Karpas-422 (cell line): Measurements from ENCODE around the gene NACC1. TPM values are rescaled to one million over a fixed set of nuclear protein-coding genes. Genes with fewer than 3 reads are reported as not detected.

Source experiments
- DNase-seq: peaks from one replicate; pipeline ENCODE4 v3.0.0-alpha.2; 2015
- H2AFZ ChIP-seq: fragments of 200-600 bp; sonication (generic); 2 replicates; pipeline ENCODE4 v1.6.1; 2014; ENCODE audit warnings: antibody characterized with exemption, low read length, mixed read lengths
- H3K27ac ChIP-seq: fragments of 200-600 bp; sonication (generic); 2 replicates; pipeline ENCODE4 v1.5.1; 2014; ENCODE audit warnings: mild to moderate bottlenecking, low read length, moderate library complexity
- H3K27me3 ChIP-seq: fragments of 200-600 bp; sonication (generic); 2 replicates; pipeline ENCODE4 v1.6.1; 2014; ENCODE audit warnings: low read length, mixed read lengths
- H3K36me3 ChIP-seq: fragments of 200-600 bp; sonication (generic); 2 replicates; pipeline ENCODE4 v1.6.1; 2014; ENCODE audit warnings: low read length, mixed read lengths; ENCODE audit not compliant: insufficient read depth
- H3K4me1 ChIP-seq: fragments of 200-600 bp; sonication (generic); 2 replicates; pipeline ENCODE4 v1.6.1; 2014; ENCODE audit warnings: mild to moderate bottlenecking, low read length, mixed read lengths
- H3K4me2 ChIP-seq: fragments of 200-600 bp; sonication (generic); 2 replicates; pipeline ENCODE4 v1.6.1; 2014; ENCODE audit warnings: low read length, low read depth, mild to moderate bottlenecking; ENCODE audit not compliant: poor library complexity, severe bottlenecking
- H3K4me3 ChIP-seq: fragments of 200-600 bp; sonication (generic); 2 replicates; pipeline ENCODE4 v1.5.1; 2014; ENCODE audit warnings: mild to moderate bottlenecking, antibody characterized with exemption, low read length, mixed read lengths
- H3K79me2 ChIP-seq: fragments of 200-600 bp; sonication (generic); 2 replicates; pipeline ENCODE4 v1.6.1; 2014; ENCODE audit warnings: mild to moderate bottlenecking, low read length, mixed read lengths
- H3K9ac ChIP-seq: fragments of 200-600 bp; sonication (generic); 2 replicates; pipeline ENCODE4 v1.6.0; 2014; ENCODE audit warnings: low read length
- H3K9me2 ChIP-seq: fragments of 200-600 bp; sonication (generic), shearing (Covaris generic); replicated peaks from 2 replicates; pipeline ENCODE4 v1.6.0; 2014; ENCODE audit warnings: mild to moderate bottlenecking, low read length, moderate library complexity; ENCODE audit not compliant: insufficient read depth
- H3K9me3 ChIP-seq: fragments of 300-700, 200-600 bp; sonication (generic); 2 replicates; pipeline ENCODE4 v1.6.1; 2014; ENCODE audit warnings: low read length, mixed read lengths
- H4K20me1 ChIP-seq: fragments of 200-600 bp; sonication (generic); 2 replicates; pipeline ENCODE4 v1.6.1; 2014; ENCODE audit warnings: mild to moderate bottlenecking, antibody characterized with exemption, low read length, low read depth; ENCODE audit not compliant: insufficient read depth
- total RNA-seq: library from RNA; depleted of rRNA; stranded (reverse); fragments of >200 nt; shearing (Covaris generic); gene quantifications from 2 replicates; pipeline ENCODE4 v1.2.3, GENCODE V29; 2014; ENCODE audit warnings: low replicate concordance

The NACC1 gene
- total RNA-seq, 1 experiment from 2014 or later = 28.0 TPM

GRCh38 chr19:13083627-13084026 lies 34.4 kb upstream of the NACC1 start:
- H3K9me3 ChIP-seq = no peaks in the 10 kb centered on the region
- H3K9me2 ChIP-seq = no peaks in the 10 kb centered on the region
- no peak overlapping the region for H3K27ac ChIP-seq
- H3K4me3 ChIP-seq = no peak overlapping the region
- H3K4me2 ChIP-seq = no peak overlapping the region
- no peaks in the 10 kb centered on the region for H3K4me1 ChIP-seq
- no peaks in the 10 kb centered on the region for H3K36me3 ChIP-seq
- H2AFZ ChIP-seq = no peak overlapping the region
- DNase-seq = no peak
- H3K27me3 ChIP-seq = no peaks in the 10 kb centered on the region
- no peaks in the 10 kb centered on the region for H4K20me1 ChIP-seq
- H3K79me2 ChIP-seq = no peaks in the 10 kb centered on the region
- no peak overlapping the region for H3K9ac ChIP-seq

GRCh38 chr19:13085666-13086065 lies 32.4 kb upstream of the NACC1 start:
- Histone ChIP-seq H3K9me2 (no peaks in the 10 kb centered on the region), H3K4me3 (no peak overlapping the region), H3K4me1 (no peaks in the 10 kb centered on the region), H3K79me2 (no peaks in the 10 kb centered on the region), H3K27me3 (no peaks in the 10 kb centered on the region), H4K20me1 (no peaks in the 10 kb centered on the region), H2AFZ (no peak overlapping the region), H3K4me2 (no peak overlapping the region), H3K9me3 (no peaks in the 10 kb centered on the region), H3K27ac (no peak overlapping the region), H3K9ac (no peak overlapping the region), H3K36me3 (no peaks in the 10 kb centered on the region)
- no peak for DNase-seq

- no peak overlapping the region for H2AFZ ChIP-seq
- no peak overlapping the region for H3K27ac ChIP-seq
- H3K9me3 ChIP-seq = no peaks in the 10 kb centered on the region
- H3K27me3 ChIP-seq = no peaks in the 10 kb centered on the region
- H3K4me2 ChIP-seq = no peak overlapping the region
- H4K20me1 ChIP-seq = no peaks in the 10 kb centered on the region
- DNase-seq = no peak
- no peak overlapping the region for H3K9ac ChIP-seq
- no peaks in the 10 kb centered on the region for H3K9me2 ChIP-seq
- no peaks in the 10 kb centered on the region for H3K4me1 ChIP-seq
- H3K4me3 ChIP-seq = no peak overlapping the region
- no peaks in the 10 kb centered on the region for H3K79me2 ChIP-seq
- H3K36me3 ChIP-seq = no peaks in the 10 kb centered on the region
These were observed 31.7 kb upstream of the NACC1 start for GRCh38 chr19:13086341-13086740.

- H3K4me1 ChIP-seq = no peaks in the 10 kb centered on the region
- no peak overlapping the region for H3K4me3 ChIP-seq
- H3K79me2 ChIP-seq = no peaks in the 10 kb centered on the region
- H3K9me2 ChIP-seq = no peaks in the 10 kb centered on the region
- no peaks in the 10 kb centered on the region for H4K20me1 ChIP-seq
- H3K9ac ChIP-seq = no peak overlapping the region
- no peak overlapping the region for H3K27ac ChIP-seq
- H3K4me2 ChIP-seq = no peak overlapping the region
- H2AFZ ChIP-seq = no peak overlapping the region
- H3K27me3 ChIP-seq = no peaks in the 10 kb centered on the region
- H3K9me3 ChIP-seq = no peaks in the 10 kb centered on the region
- no peaks in the 10 kb centered on the region for H3K36me3 ChIP-seq
- DNase-seq = no peak
These were observed 30.8 kb upstream of the NACC1 start for GRCh38 chr19:13087295-13087694.

GRCh38 chr19:13087795-13088537 lies 30.1 kb upstream of the NACC1 start:
- no peaks in the 10 kb centered on the region for H4K20me1 ChIP-seq

GRCh38 chr19:13089139-13089856 lies 28.8 kb upstream of the NACC1 start:
- H2AFZ ChIP-seq = no peak overlapping the region

More at GRCh38 chr19:13087795-13088537, 30.1 kb upstream of the NACC1 start:
- no peak for DNase-seq
- Histone ChIP-seq H3K9me3 (no peaks in the 10 kb centered on the region), H3K27ac (no peak overlapping the region), H3K4me2 (no peak overlapping the region), H3K27me3 (no peaks in the 10 kb centered on the region), H2AFZ (no peak overlapping the region), H3K36me3 (no peaks in the 10 kb centered on the region), H3K9me2 (no peaks in the 10 kb centered on the region), H3K9ac (no peak overlapping the region), H3K4me1 (no peaks in the 10 kb centered on the region), H3K4me3 (no peak overlapping the region), H3K79me2 (no peaks in the 10 kb centered on the region)

GRCh38 chr19:13089857-13090507 lies 28.1 kb upstream of the NACC1 start:
- Histone ChIP-seq H3K27me3 (no peaks in the 10 kb centered on the region), H3K9ac (no peak overlapping the region), H3K9me2 (no peaks in the 10 kb centered on the region), H3K36me3 (no peaks in the 10 kb centered on the region), H3K4me3 (no peak overlapping the region), H3K4me1 (peaks cover 12% of the 10 kb centered on the region), H3K9me3 (no peaks in the 10 kb centered on the region), H3K79me2 (no peaks in the 10 kb centered on the region), H2AFZ (no peak overlapping the region), H3K27ac (no peak overlapping the region), H3K4me2 (no peak overlapping the region), H4K20me1 (no peaks in the 10 kb centered on the region)
- no peak for DNase-seq

More at GRCh38 chr19:13089139-13089856, 28.8 kb upstream of the NACC1 start:
- H3K79me2 ChIP-seq = no peaks in the 10 kb centered on the region
- H3K4me3 ChIP-seq = no peak overlapping the region
- no peaks in the 10 kb centered on the region for H3K36me3 ChIP-seq
- H3K4me2 ChIP-seq = no peak overlapping the region
- H3K27me3 ChIP-seq = no peaks in the 10 kb centered on the region
- H3K9ac ChIP-seq = no peak overlapping the region
- no peaks in the 10 kb centered on the region for H3K9me3 ChIP-seq
- no peaks in the 10 kb centered on the region for H4K20me1 ChIP-seq
- H3K27ac ChIP-seq = no peak overlapping the region
- H3K4me1 ChIP-seq = peaks cover 5% of the 10 kb centered on the region
- H3K9me2 ChIP-seq = no peaks in the 10 kb centered on the region
- DNase-seq = peak; percentile 79

- Histone ChIP-seq H3K4me1 (peaks cover 19% of the 10 kb centered on the region), H3K9me2 (no peaks in the 10 kb centered on the region), H3K4me2 (no peak overlapping the region), H3K4me3 (no peak overlapping the region), H3K27ac (no peak overlapping the region), H3K36me3 (no peaks in the 10 kb centered on the region), H2AFZ (no peak overlapping the region), H3K27me3 (no peaks in the 10 kb centered on the region), H4K20me1 (no peaks in the 10 kb centered on the region), H3K79me2 (no peaks in the 10 kb centered on the region), H3K9ac (no peak overlapping the region), H3K9me3 (no peaks in the 10 kb centered on the region)
- DNase-seq = no peak
These were observed 27.4 kb upstream of the NACC1 start for GRCh38 chr19:13090511-13091231.
